ENCODE measurements around the gene MYO7B. TPM values are rescaled to one million over a fixed set of nuclear protein-coding genes. Genes with fewer than 3 reads are reported as not detected.

The MYO7B gene
- total and polyA plus RNA-seq, 7 donors: 0.28 to 0.61 (median 0.49) TPM

GRCh38 chr2:127614246-127614645 is 78.8 kb downstream of the MYO7B start:
- no peaks in the 10 kb centered on the region for H3K4me1 ChIP-seq
- intact Hi-C loops (cut with DNase I): no loop called here
- DNase-seq: no peak
- H3K27ac ChIP-seq: no peak overlapping the region
- peaks cover 0 to 3% (median 0%) of the 10 kb centered on the region in 3 donors for H3K27me3 ChIP-seq (ENCODE audit: insufficient read depth in 3 of 3, low read length in 2 of 3)
- no peak overlapping the region for H3K4me3 ChIP-seq
- no peak for ATAC-seq
- WGBS, 3 donors: 93 to 95% (median 94%) methylated on average over 2 of the region's 2 CpGs
- no peaks in the 10 kb centered on the region for H3K36me3 ChIP-seq (ENCODE audit: insufficient read depth in 1 of 2, low read depth in 1 of 2)
- H3K9me3 ChIP-seq: no peaks in the 10 kb centered on the region
- TF ChIP-seq CTCF (IDR thresholded peaks at IDR 0.05): no peak

DNA sequence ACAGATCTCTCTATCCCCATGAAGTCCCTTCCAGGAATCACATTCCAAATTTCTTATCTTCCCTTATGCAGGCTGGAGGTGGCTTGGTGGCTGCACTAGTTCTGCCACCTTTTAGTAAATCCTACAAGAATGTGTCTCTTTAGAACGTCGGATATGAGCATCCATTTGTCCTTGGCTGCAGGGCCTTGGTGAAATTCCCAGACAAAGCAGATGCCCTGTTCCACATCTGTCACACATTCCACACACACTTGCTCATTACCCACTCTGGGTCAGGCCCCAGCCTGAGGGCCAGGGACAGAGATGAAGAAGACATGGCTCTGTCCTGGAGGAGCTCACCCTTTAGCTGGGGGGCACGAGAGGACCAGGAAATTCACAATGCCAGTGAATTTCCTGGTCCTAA is 79.2 kb downstream of the MYO7B start:
- Histone ChIP-seq H3K4me1 (no peaks in the 10 kb centered on the region), H3K4me3 (no peak overlapping the region), H3K27ac (no peak overlapping the region), H3K27me3 (ENCODE audit: insufficient read depth in 3 of 3, low read length in 2 of 3) (peaks cover 0 to 3% (median 0%) of the 10 kb centered on the region in 3 donors), H3K9me3 (no peaks in the 10 kb centered on the region), H3K36me3 (ENCODE audit: insufficient read depth in 1 of 2, low read depth in 1 of 2) (no peaks in the 10 kb centered on the region)
- DNase-seq: no peak
- 32 to 52% (median 43%) methylated on average over 3 of the region's 3 CpGs for WGBS, 3 donors
- intact Hi-C loops (cut with DNase I): no loop called here
- ATAC-seq: no peak
- no peak for TF ChIP-seq CTCF (IDR thresholded peaks at IDR 0.05)

- WGBS, 3 donors: 77 to 82% (median 81%) methylated on average over 18 of the region's 18 CpGs
- DNase-seq (no peak), ATAC-seq (no peak)
- TF ChIP-seq CTCF (IDR thresholded peaks at IDR 0.05): no peak
- Histone ChIP-seq H3K9me3 (no peaks in the 10 kb centered on the region), H3K27ac (no peak overlapping the region), H3K36me3 (ENCODE audit: insufficient read depth in 1 of 2, low read depth in 1 of 2) (no peaks in the 10 kb centered on the region), H3K27me3 (ENCODE audit: insufficient read depth in 3 of 3, low read length in 2 of 3) (peaks cover 0 to 3% (median 0%) of the 10 kb centered on the region in 3 donors), H3K4me3 (no peak overlapping the region), H3K4me1 (no peaks in the 10 kb centered on the region)
- intact Hi-C loops (cut with DNase I): no loop called here
Measured at GRCh38 chr2:127615511-127616166, 80.2 kb downstream of the MYO7B start.

DNA sequence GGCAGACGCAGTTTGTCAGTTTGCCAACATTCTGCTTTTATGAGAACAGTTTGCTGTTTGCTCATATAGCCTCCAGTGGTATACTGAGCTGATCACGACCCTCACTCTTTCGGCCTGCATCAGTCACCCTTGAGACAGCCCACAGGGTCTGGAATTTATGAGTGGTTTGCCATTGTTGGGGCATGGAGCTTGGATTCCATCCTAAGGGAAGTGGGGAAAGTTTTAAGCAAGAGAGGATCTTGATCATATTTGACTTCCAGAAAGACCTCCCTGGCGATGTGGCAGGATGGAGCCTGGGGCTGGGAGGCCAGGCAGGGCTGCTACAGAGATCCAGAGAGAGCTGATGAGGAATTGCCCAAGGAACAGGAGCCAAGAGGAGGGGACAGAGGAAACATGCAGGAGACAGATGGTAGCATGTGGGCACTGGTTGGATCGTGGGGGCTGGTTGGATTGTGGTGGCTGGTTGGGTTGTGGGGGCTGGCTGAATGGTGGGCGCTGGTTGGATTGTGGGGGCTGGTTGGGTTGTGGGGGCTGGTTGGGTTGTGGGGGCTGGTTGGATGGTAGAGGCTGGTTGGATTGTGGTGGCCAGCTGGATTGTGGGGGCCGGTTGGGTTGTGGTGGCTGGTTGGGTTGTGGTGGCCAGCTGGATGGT is 83.2 kb downstream of the MYO7B start:
- intact Hi-C loops (cut with DNase I): no loop called here
- Histone ChIP-seq H3K27me3 (ENCODE audit: insufficient read depth in 3 of 3, low read length in 2 of 3) (no peaks in the 10 kb centered on the region), H3K4me1 (no peaks in the 10 kb centered on the region), H3K4me3 (no peak overlapping the region), H3K27ac (no peak overlapping the region), H3K9me3 (no peaks in the 10 kb centered on the region), H3K36me3 (ENCODE audit: insufficient read depth in 1 of 2, low read depth in 1 of 2) (no peaks in the 10 kb centered on the region)
- ATAC-seq (no peak), DNase-seq (no peak)
- 68 to 78% (median 76%) methylated on average over 7 of the region's 7 CpGs for WGBS, 3 donors
- no peak for TF ChIP-seq CTCF (IDR thresholded peaks at IDR 0.05)

All from psoas muscle (tissue), 8 donors.